NT2/D1 (cell line): Measurements from ENCODE around the gene STXBP1.

ENCODE experiments used
- YY1 ChIP-seq: IDR thresholded peaks from 2 replicates; pipeline ENCODE4 v1.6.1; 2011; ENCODE audit not compliant: insufficient read length, insufficient read depth
- ZNF274 ChIP-seq: IDR thresholded peaks from 2 replicates; pipeline ENCODE4 v1.6.1; 2011; ENCODE audit warnings: mild to moderate bottlenecking, low read depth, low read length

DNA sequence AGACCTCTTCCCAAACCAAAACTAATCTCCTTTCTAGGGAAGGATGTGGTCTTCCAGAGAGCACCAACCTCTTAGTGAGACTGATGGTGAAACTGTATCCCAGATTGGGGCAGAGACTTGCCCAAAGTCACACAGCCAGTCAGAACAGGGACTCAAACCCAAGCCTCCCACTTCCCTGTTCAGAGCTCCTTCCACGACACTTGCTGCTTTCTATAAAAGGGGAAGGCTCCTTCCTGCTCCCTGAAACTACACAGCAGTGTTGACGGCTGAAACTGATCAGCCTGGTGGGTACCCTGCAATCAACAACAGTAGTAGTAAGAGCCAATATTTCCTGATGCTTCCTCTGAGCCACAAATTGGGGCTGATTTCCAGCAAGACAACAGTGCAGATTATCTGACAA, 121.5 kb downstream of the STXBP1 start:
- TF ChIP-seq YY1 (no peak), ZNF274 (no peak)
